Adipose tissue (tissue), 3 donors: ENCODE results near the gene SLC1A6. TPM values are rescaled to one million over a fixed set of nuclear protein-coding genes. Genes with fewer than 3 reads are reported as not detected.
"Not testable (repeated sequence)": the region's sequence is repeated elsewhere in the genome, so short reads cannot be mapped to it uniquely, and the experiment has no call there.

ENCODE experiments used
- H3K27ac ChIP-seq: one replicate; pipeline ENCODE4 v1.5.1; 2013; ENCODE audit warnings: low read depth, low read length
- WGBS, 3 donors: extraction: QIAGEN DNeasy Blood & Tissue Kit; methylation state at CpG; one replicate each; pipeline ENCODE4 v1.1.7; 2013; 5-methylcytosine and 5-hydroxymethylcytosine counted together
- polyA plus RNA-seq, 3 donors: library from polyadenylated mRNA; stranded (reverse); fragments of 200-250 nt; gene quantifications; one replicate each; pipeline ENCODE4 v1.2.3, GENCODE V29; 2013
- donor health status: healthy with polysubstance abuse.
- donor health status: Bipolar disorder and iron deficiency.
- donor health status: healthy.

The SLC1A6 gene
- polyA plus RNA-seq, 3 donors, result not detected

GRCh38 chr19:14968247-14968646, 11.4 kb downstream of the SLC1A6 start:
- WGBS, 3 donors, result 90 to 95% (median 93%) methylated on average over 14 of the region's 14 CpGs

GRCh38 chr19:14961956-14962685, 17.5 kb downstream of the SLC1A6 start:
- no peak overlapping the region for H3K27ac ChIP-seq
- WGBS, 3 donors, result 87 to 96% (median 93%) methylated on average over 24 of the region's 24 CpGs

More at GRCh38 chr19:14968247-14968646, 11.4 kb downstream of the SLC1A6 start:
- H3K27ac ChIP-seq, result no peak overlapping the region

DNA sequence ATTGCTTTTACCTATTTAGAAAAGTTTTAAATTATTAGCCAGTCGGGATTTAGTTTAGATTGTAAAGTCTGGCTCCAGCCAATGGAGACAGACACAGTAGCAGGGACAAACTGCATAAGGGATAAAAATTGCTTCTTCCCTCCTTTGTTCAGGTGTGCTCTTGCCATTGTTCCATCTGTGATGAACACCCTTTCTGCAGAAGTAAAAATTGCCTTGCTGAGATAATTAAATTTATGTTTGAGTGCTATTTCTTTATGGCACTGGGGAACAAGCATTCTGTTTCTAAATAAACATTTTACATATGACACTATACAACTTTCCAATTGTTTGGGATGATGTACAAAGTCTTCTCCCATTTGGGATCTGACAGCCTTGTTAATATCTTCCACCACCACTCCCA, 20.4 kb downstream of the SLC1A6 start:
- no peak overlapping the region for H3K27ac ChIP-seq
- 0 to 89% (median 47%) methylated on average over 1 of the region's 1 CpG for WGBS, 3 donors

DNA sequence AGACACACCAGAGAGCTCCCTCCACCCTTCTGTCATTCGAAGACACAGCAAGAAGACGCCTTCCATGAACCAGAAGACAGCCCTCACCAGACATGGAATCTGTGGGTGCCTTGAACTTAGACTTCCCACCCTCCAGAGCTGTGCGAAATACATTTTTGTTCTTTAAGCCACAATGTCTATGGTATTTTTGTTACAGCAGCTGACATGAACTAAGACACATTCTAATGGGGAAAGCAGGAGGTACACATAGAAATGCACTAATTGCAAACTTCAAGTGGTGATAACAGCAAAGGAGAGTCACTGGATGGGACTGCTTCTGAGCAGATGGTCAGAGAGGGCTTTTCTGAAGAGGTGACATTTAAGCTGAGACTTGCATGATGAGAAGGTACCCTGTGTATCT, 22.2 kb downstream of the SLC1A6 start:
- H3K27ac ChIP-seq, result no peak overlapping the region
- 73 to 91% (median 89%) methylated on average over 3 of the region's 3 CpGs for WGBS, 3 donors

DNA sequence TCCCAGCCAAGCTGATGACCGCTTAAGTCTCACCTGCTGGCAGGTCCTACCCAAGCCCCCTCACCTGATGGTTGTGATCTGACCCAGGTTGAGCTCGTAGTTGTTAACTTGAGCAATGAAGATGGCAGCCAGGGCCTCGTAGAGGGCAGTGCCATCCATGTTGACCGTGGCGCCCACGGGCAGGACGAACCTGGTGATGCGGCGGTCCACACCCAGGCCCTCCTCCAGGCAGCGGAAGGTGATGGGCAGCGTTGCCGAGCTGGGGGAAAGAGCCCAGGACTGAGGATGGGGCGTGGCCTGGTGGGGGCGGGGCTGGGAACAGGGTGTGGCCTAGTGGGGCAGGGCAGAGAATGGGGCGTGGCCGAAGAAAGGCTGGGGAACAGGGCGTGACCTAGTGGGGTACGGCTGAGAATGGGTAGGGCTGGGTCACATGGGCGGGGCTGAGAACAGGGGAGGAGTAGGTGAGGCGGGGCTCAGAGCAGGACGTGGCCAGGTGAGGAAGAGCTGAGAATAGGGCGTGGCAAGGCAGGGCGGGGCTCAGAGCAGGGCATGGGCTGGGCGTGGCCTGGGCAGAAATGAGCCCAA, 25.5 kb downstream of the SLC1A6 start:
- WGBS, 3 donors, result 24 to 54% (median 37%) methylated on average over 23 to 24 of the region's 24 CpGs

DNA sequence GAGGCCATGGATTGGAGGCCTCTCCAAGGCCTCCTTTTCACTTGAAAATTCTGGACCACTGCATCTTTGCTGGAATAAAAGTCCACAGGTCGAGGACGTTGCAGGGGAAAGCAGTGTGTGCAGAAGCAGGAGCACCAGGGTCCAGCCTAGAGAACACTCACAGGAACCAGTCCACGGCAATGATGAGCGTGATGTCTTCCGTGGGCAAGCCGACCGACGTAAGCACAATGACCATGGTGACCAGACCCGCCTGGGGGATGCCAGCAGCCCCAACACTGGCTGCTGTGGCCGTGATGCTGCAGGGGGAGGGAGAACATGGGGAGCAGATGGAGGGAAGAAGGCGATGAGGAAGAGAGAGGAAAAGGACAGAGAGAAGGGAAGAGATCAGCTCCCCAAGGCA, 26.9 kb downstream of the SLC1A6 start:
- H3K27ac ChIP-seq, result no peak overlapping the region
- 77 to 82% (median 82%) methylated on average over 10 to 11 of the region's 11 CpGs for WGBS, 3 donors

More for the DNA sequence above, 25.5 kb downstream of the SLC1A6 start:
- no peak overlapping the region for H3K27ac ChIP-seq

DNA sequence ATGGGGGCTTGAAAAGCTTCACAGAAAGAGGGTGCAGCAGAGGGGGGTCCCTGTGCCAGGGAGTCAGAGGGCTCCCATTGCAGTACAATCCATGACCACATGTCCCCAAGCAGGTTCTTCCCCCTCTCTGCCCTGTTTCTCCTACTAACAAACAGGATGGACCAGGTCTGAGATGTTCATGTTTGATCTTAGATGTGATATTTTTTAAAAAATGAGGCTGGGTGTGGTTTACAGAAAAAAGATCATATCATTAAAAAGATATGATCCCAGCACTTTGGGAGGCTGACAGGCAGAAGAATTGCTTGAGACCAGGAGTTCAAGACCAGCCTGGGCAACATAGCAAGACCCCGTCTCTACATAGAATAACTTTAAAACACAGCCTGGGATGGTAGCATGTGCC, 29.2 kb downstream of the SLC1A6 start:
- H3K27ac ChIP-seq, result no peak overlapping the region
- 90 to 93% (median 92%) methylated on average over 1 of the region's 1 CpG for WGBS, 3 donors

DNA sequence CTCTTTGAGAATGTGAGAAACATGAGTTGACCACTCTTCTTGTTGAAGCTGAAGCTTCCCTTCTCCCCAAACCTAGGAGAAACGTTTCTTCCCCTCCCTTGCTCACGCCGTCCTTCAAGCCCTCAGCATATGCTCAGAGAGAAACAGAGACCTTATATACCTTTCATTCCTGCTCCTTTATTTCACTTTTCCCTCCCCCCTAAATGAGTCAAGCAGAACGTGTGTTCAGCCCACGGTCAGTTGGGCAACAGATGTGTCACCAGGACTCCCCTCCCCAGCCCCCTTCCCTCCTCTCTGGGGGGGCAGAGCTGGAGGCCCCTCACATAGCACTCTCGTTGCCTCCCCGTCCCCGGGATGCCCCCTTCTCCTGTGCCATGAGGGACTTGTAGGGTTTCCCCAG, 29.8 kb downstream of the SLC1A6 start:
- 59 to 66% (median 62%) methylated on average over 8 of the region's 8 CpGs for WGBS, 3 donors
- H3K27ac ChIP-seq, result no peak overlapping the region

- H3K27ac ChIP-seq, result not testable (repeated sequence)
- 89 to 91% (median 90%) methylated on average over 10 of the region's 10 CpGs for WGBS, 3 donors
Measured at GRCh38 chr19:14949413-14949812, 30.3 kb downstream of the SLC1A6 start.

GRCh38 chr19:14944456-14944855, 35.2 kb downstream of the SLC1A6 start:
- WGBS, 3 donors, result 59 to 87% (median 85%) methylated on average over 1 of the region's 1 CpG
- no peak overlapping the region for H3K27ac ChIP-seq

DNA sequence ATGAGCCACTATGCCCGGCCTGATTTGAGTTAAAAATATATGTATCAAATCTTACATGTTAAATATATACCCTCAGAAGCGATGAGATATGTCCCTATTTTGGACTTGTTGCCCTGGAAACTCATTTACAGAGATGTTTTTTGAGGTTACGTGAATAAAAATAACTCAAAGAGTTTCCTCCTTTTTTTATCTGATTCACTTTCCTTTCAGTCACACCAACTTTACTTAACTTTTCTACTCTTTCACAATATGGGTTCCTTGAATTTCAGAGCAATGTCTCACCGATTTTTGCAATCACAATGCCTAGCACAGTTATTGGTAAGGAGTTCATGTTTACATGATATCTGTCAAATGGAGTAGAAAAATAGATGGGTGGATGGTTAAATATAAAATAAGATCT, 36.1 kb downstream of the SLC1A6 start:
- H3K27ac ChIP-seq, result no peak overlapping the region
- 38 to 61% (median 46%) methylated on average over 4 of the region's 4 CpGs for WGBS, 3 donors

- WGBS, 3 donors, result 80 to 88% (median 82%) methylated on average over 6 of the region's 6 CpGs
- H3K27ac ChIP-seq, result no peak within 1 kb of the TSS
Measured at GRCh38 chr19:14941189-14941588, 38.5 kb downstream of the SLC1A6 start, which contains the start of gene OR7C2. Gene OR7C2 (plus strand): TSS chr19:14941489. CDS start chr19:14941489, 0 bp downstream.

DNA sequence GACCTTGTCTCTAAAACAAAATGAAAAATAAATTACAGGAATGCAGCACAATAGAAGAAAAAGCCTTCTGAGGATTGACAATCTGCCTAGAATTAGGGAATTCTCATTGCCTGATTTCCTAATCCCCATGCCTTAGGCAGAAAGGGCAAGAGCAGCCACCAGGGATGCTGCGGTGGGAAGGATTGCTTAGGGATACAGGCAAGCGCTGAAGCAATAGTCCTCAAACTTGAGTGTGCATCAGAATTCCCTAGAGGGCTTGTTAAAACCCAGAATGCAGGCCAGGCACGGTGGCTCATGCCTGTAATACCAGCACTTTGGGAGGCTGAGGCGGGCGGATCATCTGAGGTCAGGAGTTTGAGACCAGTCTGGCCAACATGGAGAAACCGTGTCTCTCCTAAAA, 39.4 kb downstream of the SLC1A6 start:
- no peak overlapping the region for H3K27ac ChIP-seq
- 77 to 87% (median 79%) methylated on average over 6 of the region's 6 CpGs for WGBS, 3 donors

DNA sequence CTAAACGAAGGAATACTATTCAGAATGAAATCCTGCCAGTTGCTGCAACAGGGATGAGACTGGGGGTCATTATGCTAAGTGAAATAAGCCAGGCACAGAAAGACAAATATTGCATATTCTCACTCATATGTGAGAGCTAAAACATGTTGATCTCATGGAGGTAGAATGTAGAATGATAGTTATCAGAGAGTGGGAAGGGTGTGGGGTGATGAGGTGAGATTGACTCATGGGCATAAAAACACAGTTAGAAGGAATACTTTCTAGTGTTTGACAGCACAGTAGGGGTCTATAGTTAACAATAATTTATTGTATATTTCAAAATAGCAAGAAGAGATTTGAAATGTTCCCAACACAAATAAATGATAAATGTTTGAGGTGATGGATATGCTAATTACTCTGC, 46.2 kb downstream of the SLC1A6 start:
- no peak overlapping the region for H3K27ac ChIP-seq
- WGBS, 3 donors, result 56 to 70% (median 65%) methylated on average over 1 of the region's 1 CpG

GRCh38 chr19:14916848-14917247, 62.8 kb downstream of the SLC1A6 start:
- 23 to 63% (median 57%) methylated on average over 5 of the region's 5 CpGs for WGBS, 3 donors
- no peak overlapping the region for H3K27ac ChIP-seq

GRCh38 chr19:14915116-14915515, 64.5 kb downstream of the SLC1A6 start:
- WGBS, 3 donors, result 63 to 71% (median 69%) methylated on average over 6 of the region's 6 CpGs
- H3K27ac ChIP-seq, result no peak overlapping the region

DNA sequence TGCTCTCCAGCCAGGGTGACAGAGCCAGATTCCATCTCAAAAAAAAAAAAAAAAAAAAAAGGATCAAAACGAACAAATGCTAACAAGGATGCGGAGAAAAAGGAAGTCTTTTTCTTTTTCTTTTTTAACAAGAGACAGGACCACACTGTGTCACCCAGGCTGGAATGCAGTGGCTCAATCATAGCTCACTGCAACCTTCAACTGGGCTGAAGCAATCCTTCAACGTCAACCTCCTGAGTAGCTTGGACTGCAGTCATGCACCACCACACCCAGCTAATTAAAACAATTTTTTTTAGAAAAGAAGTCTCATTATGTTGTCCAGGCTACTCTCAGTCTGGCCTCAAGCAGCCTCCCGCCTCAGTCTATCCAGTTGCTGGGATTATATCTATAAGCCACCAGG, 73.0 kb downstream of the SLC1A6 start:
- no peak overlapping the region for H3K27ac ChIP-seq
- WGBS, 3 donors, result 73 to 82% (median 79%) methylated on average over 4 of the region's 4 CpGs

DNA sequence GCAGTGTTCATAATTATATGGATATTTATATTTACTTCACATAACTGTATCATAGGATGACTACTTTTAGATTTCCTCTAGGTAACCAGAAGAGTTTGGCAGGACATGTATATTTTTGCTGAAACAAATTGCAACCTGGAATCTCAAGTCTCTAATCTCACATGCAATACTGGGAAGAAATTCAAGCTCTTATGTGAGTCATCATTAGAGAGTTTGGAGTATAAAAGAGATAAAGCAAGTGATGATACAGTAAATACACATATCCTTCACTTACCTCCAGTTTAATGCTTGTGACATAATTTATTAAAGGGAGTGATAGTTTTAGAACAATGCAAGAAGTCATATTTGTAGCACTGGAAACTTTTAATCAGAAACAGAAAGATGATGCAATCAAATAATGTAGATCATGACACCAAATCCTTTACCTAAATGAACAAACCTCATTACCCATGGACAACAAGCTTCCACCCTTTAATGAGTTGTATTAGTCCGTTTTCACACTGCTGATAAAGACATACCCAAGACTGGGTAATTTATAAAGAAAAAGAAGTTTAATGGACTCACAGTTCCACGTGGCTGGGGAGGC, 77.9 kb downstream of the SLC1A6 start:
- no peak overlapping the region for H3K27ac ChIP-seq
- WGBS, 3 donors, result 7 to 39% (median 33%) methylated on average over 2 of the region's 2 CpGs
